Inflammatory macrophage (primary cell): ENCODE results near the gene RNF40.

Experiments used
- DNase-seq, 2 donors: peaks; one replicate each; pipeline ENCODE4 v3.0.0-alpha.2; 2020 to 2022

Gene RNF40

DNA sequence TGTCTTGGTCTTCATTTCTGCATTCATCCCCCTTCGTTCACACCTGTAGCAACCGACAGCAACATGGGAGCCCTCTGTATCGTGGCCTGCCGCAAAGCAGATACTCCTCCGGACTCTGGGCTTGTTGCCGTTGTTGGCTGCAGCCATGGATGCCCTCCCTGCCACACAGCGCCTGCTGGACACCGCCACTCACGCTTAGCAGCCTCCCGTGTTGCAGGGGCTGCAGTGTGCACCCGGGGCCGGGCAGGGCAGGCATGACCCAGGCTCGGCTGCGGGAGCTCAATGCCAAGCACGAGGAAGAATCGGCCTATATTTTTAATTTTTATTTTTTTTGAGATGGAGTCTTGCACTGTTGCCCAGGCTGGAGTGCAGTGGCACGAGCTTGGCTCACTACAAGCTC is 59.8 kb downstream of the RNF40 start:
- no peak for DNase-seq
